HL-60/S4 treated with retinoic acid at 250 ng/mL for 4 days and 3 days (cell line): ENCODE data around the gene TMEM248.
"Not testable (repeated sequence)": the region's sequence is repeated elsewhere in the genome, so short reads cannot be mapped to it uniquely, and the experiment has no call there.

Source experiments
- in situ Hi-C: fragments of 300-500 bp; cut with MboI; formaldehyde crosslinking; loops from 2 replicates; pipeline ENCODE4 v1.7.0; 2022; ENCODE audit warnings: low sequenced_read_pairs

Gene TMEM248

GRCh38 chr7:66907731-66908130, 13.3 kb upstream of the TMEM248 start:
- in situ Hi-C loops = no loop called here

GRCh38 chr7:66908598-66908997, 12.4 kb upstream of the TMEM248 start:
- in situ Hi-C loops = not testable (repeated sequence)

GRCh38 chr7:66910789-66911188, 10.2 kb upstream of the TMEM248 start:
- in situ Hi-C loops = no loop called here

- in situ Hi-C loops = not testable (repeated sequence)
Measured at GRCh38 chr7:66911191-66911590, 9.8 kb upstream of the TMEM248 start.

GRCh38 chr7:66912195-66912594, 8.8 kb upstream of the TMEM248 start:
- in situ Hi-C loops = no loop called here

- in situ Hi-C loops = no loop called here
Measured at GRCh38 chr7:66913118-66914037, 7.6 kb upstream of the TMEM248 start.

- in situ Hi-C loops = not testable (repeated sequence)
Measured at GRCh38 chr7:66917904-66918303, 3.1 kb upstream of the TMEM248 start.

GRCh38 chr7:66919304-66919703, 1.7 kb upstream of the TMEM248 start:
- in situ Hi-C loops = no loop called here

GRCh38 chr7:66919704-66920103, 1.3 kb upstream of the TMEM248 start:
- in situ Hi-C loops = no loop called here

GRCh38 chr7:66920256-66920655, 769 bp upstream of the TMEM248 start:
- in situ Hi-C loops = no loop called here

- in situ Hi-C loops = no loop called here
Measured at GRCh38 chr7:66921396-66921917, 432 bp downstream of the TMEM248 start.

GRCh38 chr7:66921918-66922486, 977 bp downstream of the TMEM248 start:
- in situ Hi-C loops = no loop called here

GRCh38 chr7:66925255-66925654, 4.2 kb downstream of the TMEM248 start:
- in situ Hi-C loops = loop anchor here (25.0 kb wide), 1 partner anchor 338 kb away; no protein-coding TSS in a partner anchor

GRCh38 chr7:66927348-66927948, 6.4 kb downstream of the TMEM248 start:
- in situ Hi-C loops = loop anchor here (25.0 kb wide), 1 partner anchor 340 kb away; no protein-coding TSS in a partner anchor

- in situ Hi-C loops = loop anchor here (25.0 kb wide), 1 partner anchor 341 kb away; no protein-coding TSS in a partner anchor
Measured at GRCh38 chr7:66928388-66928787, 7.4 kb downstream of the TMEM248 start.

GRCh38 chr7:66929165-66929564, 8.1 kb downstream of the TMEM248 start:
- in situ Hi-C loops = loop anchor here (25.0 kb wide), 1 partner anchor 342 kb away; no protein-coding TSS in a partner anchor

GRCh38 chr7:66929935-66930334, 8.9 kb downstream of the TMEM248 start:
- in situ Hi-C loops = loop anchor here (25.0 kb wide), 1 partner anchor 343 kb away; no protein-coding TSS in a partner anchor

- in situ Hi-C loops = loop anchor here (25.0 kb wide), 1 partner anchor 343 kb away; no protein-coding TSS in a partner anchor
Measured at GRCh38 chr7:66930341-66930740, 9.3 kb downstream of the TMEM248 start.

GRCh38 chr7:66933469-66933868, 12.4 kb downstream of the TMEM248 start:
- in situ Hi-C loops = loop anchor here (25.0 kb wide), 1 partner anchor 346 kb away; no protein-coding TSS in a partner anchor

GRCh38 chr7:66937940-66938339, 16.9 kb downstream of the TMEM248 start:
- in situ Hi-C loops = loop anchor here (25.0 kb wide), 1 partner anchor 351 kb away; no protein-coding TSS in a partner anchor

- in situ Hi-C loops = loop anchor here (25.0 kb wide), 1 partner anchor 352 kb away; no protein-coding TSS in a partner anchor
Measured at GRCh38 chr7:66939325-66939724, 18.3 kb downstream of the TMEM248 start.
